IPS-NIHi7 (cell line): ENCODE measurements around the gene CLDN6.

Experiments
- DNase-seq: peaks from one replicate; pipeline ENCODE4 v3.0.0; 2012; ENCODE audit warnings: mixed read lengths; ENCODE audit errors: extremely low spot score

CLDN6 gene

GRCh38 chr16:2988590-2989099 lies 29.3 kb downstream of the CLDN6 start:
- DNase-seq = no peak

- no peak for DNase-seq
These were observed 30.1 kb downstream of the CLDN6 start for GRCh38 chr16:2987833-2988232.

GRCh38 chr16:2987286-2987685 lies 30.7 kb downstream of the CLDN6 start:
- no peak for DNase-seq

GRCh38 chr16:2986623-2987188 lies 31.3 kb downstream of the CLDN6 start:
- no peak for DNase-seq

GRCh38 chr16:2985893-2986355 lies 32.1 kb downstream of the CLDN6 start:
- no peak for DNase-seq

- no peak for DNase-seq
These were observed 32.5 kb downstream of the CLDN6 start for GRCh38 chr16:2985462-2985861.

- DNase-seq = peak; percentile 92
These were observed 34.3 kb downstream of the CLDN6 start for GRCh38 chr16:2983706-2984136.

GRCh38 chr16:2982402-2982801 lies 35.6 kb downstream of the CLDN6 start:
- no peak for DNase-seq

- DNase-seq = peak; percentile 61
These were observed 36.1 kb downstream of the CLDN6 start for GRCh38 chr16:2981899-2982250.

- DNase-seq = peak; percentile 57
These were observed 36.6 kb downstream of the CLDN6 start for GRCh38 chr16:2981177-2981898.

- peak; percentile 97 for DNase-seq
These were observed 37.5 kb downstream of the CLDN6 start, which contains the start of gene PKMYT1 for GRCh38 chr16:2980227-2981176. Gene PKMYT1 (minus strand): TSS chr16:2980446. CDS start chr16:2979657, 789 bp downstream.

GRCh38 chr16:2979669-2980226 lies 38.2 kb downstream of the CLDN6 start:
- peak; percentile 61 for DNase-seq

- no peak for DNase-seq
These were observed 40.5 kb downstream of the CLDN6 start for GRCh38 chr16:2977440-2977839.

- no peak for DNase-seq
These were observed 41.3 kb downstream of the CLDN6 start for GRCh38 chr16:2976673-2977072.

- no peak for DNase-seq
These were observed 41.8 kb downstream of the CLDN6 start for GRCh38 chr16:2976201-2976600.

GRCh38 chr16:2975161-2975795 lies 42.7 kb downstream of the CLDN6 start:
- DNase-seq = no peak

- no peak for DNase-seq
These were observed 43.5 kb downstream of the CLDN6 start for GRCh38 chr16:2974319-2975056.

GRCh38 chr16:2973605-2974318 lies 44.2 kb downstream of the CLDN6 start:
- DNase-seq = no peak

GRCh38 chr16:2973093-2973492 lies 44.9 kb downstream of the CLDN6 start:
- DNase-seq = no peak
